HL-60/S4 treated with retinoic acid at 250 ng/mL for 4 days and 3 days (cell line): ENCODE data around the gene LARP4.
"Not testable (repeated sequence)": the region's sequence is repeated elsewhere in the genome, so short reads cannot be mapped to it uniquely, and the experiment has no call there.

Experiments used
- in situ Hi-C: fragments of 300-500 bp; cut with MboI; formaldehyde crosslinking; loops from 2 replicates; pipeline ENCODE4 v1.7.0; 2022; ENCODE audit warnings: low sequenced_read_pairs

Gene LARP4

DNA sequence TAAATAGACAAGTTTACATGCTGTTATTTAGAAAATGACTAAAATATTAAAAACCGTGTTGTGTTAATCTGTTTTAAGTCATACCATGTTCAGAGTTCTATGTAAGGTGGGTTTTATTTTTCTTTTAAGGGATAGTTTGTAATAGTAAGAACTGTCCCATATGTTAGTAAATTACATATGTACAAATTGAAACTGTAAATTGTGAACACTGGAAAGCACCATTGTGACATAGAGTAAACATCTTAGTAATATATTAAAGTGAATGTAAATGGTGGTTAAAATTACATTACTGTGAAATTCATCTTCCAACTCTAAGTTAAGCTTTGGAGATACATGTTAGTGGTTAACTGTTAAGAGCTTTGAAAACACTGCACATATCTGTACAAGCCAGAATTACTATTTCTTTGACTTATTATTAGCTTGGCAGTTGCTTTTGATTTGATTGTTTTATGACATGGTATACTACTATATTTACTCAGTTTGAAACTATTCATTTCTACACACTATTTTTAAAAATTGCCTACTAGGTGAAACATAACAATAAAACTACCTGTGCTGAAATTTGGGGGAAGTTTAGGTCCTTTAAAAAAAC, 76.7 kb downstream of the LARP4 start:
- in situ Hi-C loops = no loop called here

DNA sequence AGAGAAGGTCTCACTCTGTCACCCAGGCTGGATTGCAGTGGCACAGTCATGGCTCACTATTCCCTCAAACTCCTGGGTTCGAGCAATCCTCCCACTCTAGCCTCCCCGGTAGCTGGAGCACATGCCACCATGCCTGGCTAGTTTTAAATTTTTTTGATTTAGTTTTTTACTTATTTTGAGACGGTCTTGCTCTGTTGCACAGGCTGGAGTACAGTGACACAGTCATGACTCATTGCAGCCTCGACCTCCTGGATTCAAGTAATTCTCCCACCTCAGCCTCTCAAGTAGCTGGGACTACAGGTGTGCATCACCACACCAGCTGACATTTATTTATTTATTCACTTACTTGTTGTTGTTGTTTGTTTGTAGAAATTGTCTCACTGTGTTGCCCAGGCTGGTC, 81.9 kb downstream of the LARP4 start:
- in situ Hi-C loops = no loop called here

- in situ Hi-C loops = no loop called here
These were observed 82.8 kb downstream of the LARP4 start for GRCh38 chr12:50483488-50483887.

GRCh38 chr12:50488801-50489200, 88.1 kb downstream of the LARP4 start:
- in situ Hi-C loops = no loop called here

- in situ Hi-C loops = not testable (repeated sequence)
These were observed 97.4 kb downstream of the LARP4 start for GRCh38 chr12:50498119-50498518.

- in situ Hi-C loops = loop anchor here (25.0 kb wide), 1 partner anchor 807 kb away; the partner anchor contains the start of gene BIN2
These were observed 104.4 kb downstream of the LARP4 start, which contains the start of gene DIP2B for GRCh38 chr12:50504798-50505674. DIP2B (plus strand) TSS chr12:50504985; CDS start chr12:50505141, 156 bp downstream.

DNA sequence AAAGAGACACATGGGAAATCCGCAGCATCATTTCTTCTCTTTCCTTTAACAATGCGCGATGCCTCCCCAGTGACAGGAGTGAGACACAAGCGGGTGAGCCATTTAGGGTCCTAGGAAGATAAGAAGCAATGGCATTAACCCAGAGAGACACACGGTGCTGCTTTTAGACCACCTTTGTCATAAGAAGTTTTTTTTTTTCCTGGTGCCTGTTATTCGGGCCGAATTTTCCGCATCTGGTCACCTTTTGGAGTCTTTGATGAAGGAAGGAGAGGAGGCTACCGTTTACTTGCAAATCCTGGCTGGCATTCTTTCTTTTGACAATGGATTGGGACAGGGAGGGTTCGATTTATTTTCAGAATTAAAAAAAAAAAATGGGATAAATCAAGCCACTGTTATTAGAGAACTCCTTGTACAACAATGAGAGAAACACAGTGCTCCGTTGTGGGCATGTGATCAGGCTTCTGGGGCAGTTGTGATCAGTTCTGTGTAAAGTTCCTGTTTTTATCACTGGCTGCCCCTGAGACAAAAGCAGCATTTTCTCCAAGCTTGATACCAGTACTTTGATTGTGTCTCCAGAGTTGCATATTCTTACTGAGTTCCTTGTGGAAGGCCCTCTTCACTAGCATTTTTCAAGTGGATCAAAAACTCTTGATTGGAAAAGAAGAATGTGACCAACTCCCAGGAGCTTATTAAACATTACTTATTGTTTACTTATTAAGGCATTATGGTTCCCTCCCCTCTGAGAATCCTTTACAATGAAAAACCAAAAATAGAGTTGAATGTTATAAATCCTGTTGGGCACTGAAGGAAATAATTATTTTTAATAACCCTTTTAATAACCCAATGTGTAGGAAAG, 105.2 kb downstream of the LARP4 start:
- in situ Hi-C loops = loop anchor here (25.0 kb wide), 1 partner anchor 806 kb away; the partner anchor contains the start of gene BIN2

DNA sequence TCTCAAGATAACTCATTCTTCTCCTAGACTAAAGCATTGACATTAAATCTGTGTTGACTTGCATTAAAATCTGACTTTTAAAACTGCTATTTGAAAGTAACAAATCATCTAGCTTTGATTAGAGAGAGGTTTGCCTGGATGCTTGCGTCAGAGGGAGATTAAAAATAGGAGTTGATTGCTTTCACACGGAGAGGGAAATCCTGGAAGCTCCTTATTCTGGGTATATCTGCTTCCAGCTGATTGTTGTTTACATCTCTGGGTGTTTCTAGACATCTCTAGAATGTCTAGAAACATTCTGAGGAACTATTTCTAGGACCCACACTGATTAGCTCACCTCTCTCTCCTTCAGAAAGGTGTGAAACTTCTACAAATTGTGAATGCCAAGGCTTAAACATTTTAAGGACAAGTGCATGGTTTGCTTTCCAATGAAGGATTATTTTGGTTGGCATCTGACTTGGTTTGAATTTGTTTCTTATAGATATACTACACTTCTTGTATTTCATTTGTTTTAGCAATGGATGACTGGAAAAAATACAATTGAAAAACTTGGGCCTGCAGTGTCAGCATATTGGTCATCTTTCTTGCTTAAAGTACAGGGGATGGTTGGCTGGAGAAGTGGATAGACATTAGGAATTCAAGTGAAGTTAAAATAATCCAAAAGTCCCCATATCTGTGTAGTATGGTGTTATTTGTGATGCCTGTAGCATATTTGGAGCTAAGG, 106.2 kb downstream of the LARP4 start:
- in situ Hi-C loops = loop anchor here (25.0 kb wide), 1 partner anchor 805 kb away; the partner anchor contains the start of gene BIN2

GRCh38 chr12:50507474-50507838, 106.8 kb downstream of the LARP4 start:
- in situ Hi-C loops = loop anchor here (25.0 kb wide), 1 partner anchor 805 kb away; the partner anchor contains the start of gene BIN2

- in situ Hi-C loops = loop anchor here (25.0 kb wide), 1 partner anchor 804 kb away; the partner anchor contains the start of gene BIN2
These were observed 107.2 kb downstream of the LARP4 start for GRCh38 chr12:50507930-50508329.

DNA sequence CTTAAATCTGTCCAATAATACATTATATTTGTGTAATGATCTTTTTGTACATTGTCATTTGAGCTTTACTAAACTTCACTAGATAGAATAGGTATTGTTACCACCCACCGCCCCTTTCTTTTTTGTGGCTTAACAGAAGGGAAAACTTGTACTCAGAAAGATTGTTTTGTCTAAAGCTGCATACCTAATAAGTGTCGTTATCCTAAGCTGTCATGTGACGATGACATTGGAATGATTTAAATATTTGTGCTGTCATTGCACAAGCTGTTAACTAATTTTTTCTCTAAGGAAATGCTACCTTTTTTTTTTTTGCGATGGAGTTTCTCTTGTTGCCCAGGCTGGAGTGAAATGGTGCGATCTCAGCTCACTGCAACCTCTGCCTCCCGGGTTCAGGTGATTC, 107.7 kb downstream of the LARP4 start:
- in situ Hi-C loops = loop anchor here (25.0 kb wide), 1 partner anchor 804 kb away; the partner anchor contains the start of gene BIN2

DNA sequence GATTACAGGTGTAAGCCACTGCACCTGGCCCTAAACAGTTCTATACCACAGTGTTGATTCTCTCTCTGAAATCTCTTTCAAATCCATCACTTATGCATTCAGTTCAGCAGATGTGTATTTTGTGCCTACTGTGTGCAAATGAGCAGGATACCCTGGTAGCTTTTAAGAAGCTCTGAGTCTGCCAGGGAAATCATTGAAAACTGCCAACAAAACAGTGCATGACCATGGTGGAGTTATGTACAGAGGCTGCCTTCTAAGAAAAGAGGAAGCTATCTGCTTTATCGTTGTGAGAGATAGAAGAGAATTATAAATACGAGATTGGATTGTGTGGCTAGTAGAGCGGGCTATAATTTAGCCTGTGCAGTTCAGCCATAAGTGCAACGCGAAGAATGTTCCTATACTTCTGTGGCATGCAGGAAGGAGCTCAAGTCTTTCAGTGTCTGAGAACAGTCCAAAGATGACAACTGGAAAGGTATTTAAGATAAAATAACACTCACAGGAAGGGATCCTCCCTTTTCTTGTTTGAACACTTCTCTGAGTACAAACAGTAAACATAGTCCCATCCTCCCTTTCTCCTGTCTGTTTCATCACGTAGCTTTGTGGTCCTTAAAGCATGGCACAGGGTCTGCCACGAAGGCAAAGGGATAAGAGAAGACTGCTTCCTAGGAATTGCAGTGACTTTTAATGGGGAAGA, 108.4 kb downstream of the LARP4 start:
- in situ Hi-C loops = loop anchor here (25.0 kb wide), 1 partner anchor 803 kb away; the partner anchor contains the start of gene BIN2

- in situ Hi-C loops = loop anchor here (10.0 to 25.0 kb wide), 2 partner anchors 120 to 798 kb away; partner anchors contain the start of gene BIN2
These were observed 114.0 kb downstream of the LARP4 start for GRCh38 chr12:50514526-50515276.

GRCh38 chr12:50515587-50515986, 114.9 kb downstream of the LARP4 start:
- in situ Hi-C loops = loop anchor here (10.0 to 25.0 kb wide), 2 partner anchors 119 to 797 kb away; partner anchors contain the start of gene BIN2

GRCh38 chr12:50517421-50518048, 116.8 kb downstream of the LARP4 start:
- in situ Hi-C loops = loop anchor here (10.0 to 25.0 kb wide), 2 partner anchors 117 to 795 kb away; partner anchors contain the start of gene BIN2

DNA sequence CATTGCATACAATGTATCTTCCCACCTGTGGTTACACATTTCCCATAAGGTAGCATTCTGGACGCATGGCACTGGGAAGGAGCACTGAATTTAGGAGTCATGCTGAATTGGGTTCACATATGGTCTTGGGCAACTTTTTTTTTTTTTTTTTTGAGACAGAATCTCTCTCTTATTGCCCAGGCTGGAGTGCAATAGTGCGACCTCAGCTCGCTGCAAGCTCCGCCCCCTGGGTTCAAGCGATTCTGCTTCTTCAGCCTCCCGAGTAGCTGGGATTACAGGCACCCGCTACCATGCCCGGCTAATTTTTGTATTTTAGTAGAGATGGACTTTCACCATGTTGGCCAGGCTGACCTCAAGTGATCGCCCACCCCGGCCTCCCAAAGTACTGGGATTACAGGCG, 117.4 kb downstream of the LARP4 start:
- in situ Hi-C loops = loop anchor here (10.0 to 25.0 kb wide), 2 partner anchors 117 to 794 kb away; partner anchors contain the start of gene BIN2

DNA sequence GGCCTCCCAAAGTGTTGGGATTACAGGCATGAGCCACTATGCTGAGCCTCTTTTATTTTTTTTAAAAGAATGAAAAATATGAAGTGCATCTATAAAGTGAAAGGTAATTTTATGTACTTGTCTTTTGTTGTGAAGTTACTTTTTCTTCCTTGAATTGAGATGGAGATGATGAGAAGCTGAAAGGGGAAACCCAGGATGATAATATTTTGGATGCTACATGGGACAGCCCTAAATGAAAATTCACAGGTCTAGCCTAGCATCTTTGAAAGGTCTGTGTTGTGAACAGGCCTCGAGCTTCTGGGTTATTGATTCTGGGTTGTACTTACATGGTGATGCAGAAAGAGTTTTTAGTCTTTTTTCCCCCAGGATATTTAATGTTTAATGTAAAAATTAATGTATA, 118.7 kb downstream of the LARP4 start:
- in situ Hi-C loops = loop anchor here (10.0 to 25.0 kb wide), 2 partner anchors 115 to 793 kb away; partner anchors contain the start of gene BIN2
